GM19193 (cell line): ENCODE measurements around the gene SH3BP2.

Experiments
- POLR2A ChIP-seq: IDR thresholded peaks from 4 replicates; pipeline ENCODE4 v1.6.1; 2011; ENCODE audit not compliant: insufficient read depth, insufficient read length; ENCODE audit errors: extremely low read depth

The SH3BP2 gene

GRCh38 chr4:2827071-2827873 lies 34.4 kb downstream of the SH3BP2 start:
- no peak for TF ChIP-seq POLR2A

DNA sequence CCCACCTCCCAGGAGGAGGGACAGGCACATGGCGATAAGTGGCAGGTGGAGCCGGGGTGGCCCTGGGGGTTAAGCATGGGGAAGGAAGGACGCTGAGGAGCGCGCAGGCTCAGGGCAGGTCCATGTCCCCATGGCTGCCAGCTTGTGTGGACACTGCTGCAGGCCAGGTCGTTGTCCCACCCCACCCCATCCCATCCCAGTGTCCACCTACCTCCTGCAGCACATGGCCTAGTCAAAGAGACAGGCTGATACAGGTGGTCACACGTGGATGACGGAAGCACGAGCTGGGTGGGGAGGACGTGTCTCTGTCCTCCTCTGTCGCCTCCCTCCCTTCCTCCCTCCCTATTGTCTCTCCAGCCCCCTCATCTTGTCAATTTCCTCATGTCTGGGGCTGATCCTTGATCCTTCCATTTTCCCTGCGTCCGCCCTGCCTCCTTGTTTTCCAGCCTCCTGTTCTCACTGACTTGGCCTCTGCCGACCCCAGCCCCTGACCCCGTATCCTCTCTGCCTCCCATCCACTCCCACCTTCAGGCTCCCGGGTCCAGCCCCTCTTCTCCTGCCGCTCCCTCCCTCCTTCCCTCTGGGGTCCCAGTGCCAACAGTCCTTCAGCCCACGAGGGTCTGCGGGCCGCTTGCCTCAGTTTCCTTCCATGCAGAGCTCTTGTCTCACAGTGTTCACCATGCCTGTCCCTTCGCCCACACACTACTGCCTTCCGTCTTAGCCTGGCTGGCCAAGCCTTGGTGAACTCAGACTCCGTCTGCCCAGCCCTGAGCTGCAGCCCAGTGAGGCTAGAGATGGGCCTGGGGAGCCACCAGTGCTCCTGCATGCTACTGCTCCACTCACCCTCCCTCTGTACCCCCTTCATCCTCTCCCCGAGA lies 35.2 kb downstream of the SH3BP2 start:
- no peak for TF ChIP-seq POLR2A

DNA sequence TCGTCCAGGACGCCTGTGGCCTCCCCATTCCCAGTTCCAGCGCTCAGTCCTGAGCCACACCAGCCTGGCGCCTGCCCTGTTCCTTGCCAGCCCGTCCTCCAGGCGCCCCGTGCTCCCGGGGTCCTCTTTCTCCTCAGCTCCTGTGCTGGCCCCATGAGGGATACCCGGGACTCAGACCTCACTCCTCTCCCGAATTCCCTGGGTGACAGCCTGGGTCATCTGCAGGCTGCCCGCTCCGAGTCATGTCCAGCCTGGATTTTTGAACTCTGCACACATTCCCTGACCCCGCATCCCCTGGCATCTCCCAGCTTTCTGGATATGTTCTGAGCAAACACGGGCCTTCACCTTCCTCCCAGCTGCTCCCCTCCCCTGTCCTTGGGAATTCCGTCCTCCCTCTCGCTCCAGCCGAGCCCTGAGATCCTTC lies 35.9 kb downstream of the SH3BP2 start:
- TF ChIP-seq POLR2A: no peak

DNA sequence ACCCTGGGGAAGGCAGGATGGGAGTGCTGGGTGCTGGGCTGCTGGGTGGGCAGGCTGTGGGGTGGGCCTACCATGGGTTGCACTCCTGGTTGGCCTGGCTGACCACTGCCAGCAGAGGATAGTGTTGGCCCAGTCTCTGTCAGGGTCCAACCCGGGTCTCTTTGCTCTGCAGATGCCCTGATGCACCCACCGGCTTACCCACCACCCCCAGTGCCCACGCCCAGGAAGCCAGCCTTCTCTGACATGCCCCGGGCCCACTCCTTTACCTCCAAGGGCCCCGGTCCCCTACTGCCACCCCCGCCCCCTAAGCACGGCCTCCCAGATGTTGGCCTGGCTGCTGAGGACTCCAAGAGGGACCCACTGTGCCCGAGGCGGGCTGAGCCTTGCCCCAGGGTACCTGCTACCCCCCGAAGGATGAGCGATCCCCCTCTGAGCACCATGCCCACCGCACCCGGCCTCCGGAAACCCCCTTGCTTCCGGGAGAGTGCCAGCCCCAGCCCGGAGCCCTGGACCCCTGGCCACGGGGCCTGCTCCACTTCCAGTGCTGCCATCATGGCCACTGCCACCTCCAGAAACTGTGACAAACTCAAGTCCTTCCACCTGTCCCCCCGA lies 36.5 kb downstream of the SH3BP2 start:
- no peak for TF ChIP-seq POLR2A

- no peak for TF ChIP-seq POLR2A
These were observed 37.1 kb downstream of the SH3BP2 start for GRCh38 chr4:2829933-2830451.

DNA sequence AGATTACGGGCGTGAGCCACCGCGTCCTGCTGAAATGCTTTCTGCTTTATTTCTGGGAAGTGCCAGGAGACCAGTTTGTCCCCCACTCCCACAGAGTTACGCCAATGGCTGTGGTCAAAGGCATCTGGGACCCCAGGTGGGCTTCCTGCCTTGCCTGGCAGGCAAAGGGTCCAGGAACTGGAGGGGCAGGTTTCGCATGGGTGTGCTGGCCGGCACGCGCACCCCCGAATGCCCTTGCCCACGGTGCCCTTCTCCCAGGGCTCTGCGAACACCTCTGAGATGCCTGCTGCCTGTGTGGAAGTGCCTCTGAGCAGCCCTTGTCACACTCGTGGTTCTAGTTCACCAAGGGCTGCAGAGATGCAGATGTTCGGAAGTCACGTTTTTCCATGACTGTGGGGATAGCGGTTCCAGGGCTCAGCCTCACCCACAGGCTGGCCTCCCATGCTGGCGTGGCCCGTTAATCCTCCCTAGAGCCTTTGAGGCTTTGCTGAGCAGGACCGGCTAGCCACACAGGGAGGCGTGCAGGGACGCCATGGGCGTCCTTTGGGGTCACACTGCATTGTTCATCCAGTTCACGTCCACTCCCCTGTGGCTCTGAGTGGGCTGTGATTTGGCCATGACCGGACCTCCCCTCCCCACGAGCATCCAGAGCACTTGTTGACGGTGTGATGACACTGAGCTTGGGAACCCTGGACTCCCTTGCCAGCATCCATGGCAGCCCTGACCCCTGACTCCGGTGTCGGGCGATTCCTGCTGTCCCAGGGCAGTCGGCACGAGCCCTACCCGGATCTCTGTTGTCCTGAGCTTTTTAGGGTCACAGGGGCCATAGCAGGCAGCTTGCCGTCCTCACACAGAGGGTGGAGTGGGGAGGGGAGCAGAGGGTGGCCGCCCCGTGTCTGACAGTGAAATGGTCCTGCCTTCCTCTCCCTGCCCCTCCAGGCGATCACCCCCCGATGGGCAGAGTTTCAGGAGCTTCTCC lies 38.0 kb downstream of the SH3BP2 start:
- TF ChIP-seq POLR2A: no peak

GRCh38 chr4:2831611-2832308 lies 38.9 kb downstream of the SH3BP2 start:
- no peak for TF ChIP-seq POLR2A

DNA sequence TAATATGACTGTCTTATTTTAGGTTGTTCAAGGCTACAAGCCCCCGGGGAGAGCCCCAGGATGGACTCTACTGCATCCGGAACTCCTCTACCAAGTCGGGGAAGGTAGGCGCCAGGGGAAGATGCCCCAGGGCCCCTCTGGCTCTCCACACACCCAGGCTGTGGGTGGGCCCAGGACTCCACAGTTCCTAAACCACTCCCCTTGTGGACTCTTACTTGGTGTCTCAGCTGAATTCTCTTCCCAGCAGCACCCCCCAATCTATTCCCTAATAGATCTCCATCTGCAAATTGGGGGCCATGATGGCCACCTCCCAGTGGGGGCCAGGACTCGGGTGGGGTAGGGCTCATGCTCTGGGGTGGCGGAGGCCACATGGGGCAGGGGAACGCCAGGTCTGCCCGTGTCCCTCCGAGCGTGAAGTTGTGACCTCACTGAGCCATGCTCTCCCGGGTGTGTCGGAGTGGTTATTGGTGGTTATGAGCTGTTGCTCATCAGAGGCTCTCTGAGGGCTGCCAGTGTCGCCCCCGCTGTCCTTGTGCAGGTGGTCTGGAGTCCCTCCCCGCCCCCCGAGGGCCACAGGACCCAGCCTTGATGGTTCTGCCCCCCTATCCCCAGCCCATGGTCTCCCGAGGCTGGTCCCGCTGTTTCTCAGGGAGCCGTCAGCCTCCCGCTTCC lies 39.6 kb downstream of the SH3BP2 start:
- no peak for TF ChIP-seq POLR2A

DNA sequence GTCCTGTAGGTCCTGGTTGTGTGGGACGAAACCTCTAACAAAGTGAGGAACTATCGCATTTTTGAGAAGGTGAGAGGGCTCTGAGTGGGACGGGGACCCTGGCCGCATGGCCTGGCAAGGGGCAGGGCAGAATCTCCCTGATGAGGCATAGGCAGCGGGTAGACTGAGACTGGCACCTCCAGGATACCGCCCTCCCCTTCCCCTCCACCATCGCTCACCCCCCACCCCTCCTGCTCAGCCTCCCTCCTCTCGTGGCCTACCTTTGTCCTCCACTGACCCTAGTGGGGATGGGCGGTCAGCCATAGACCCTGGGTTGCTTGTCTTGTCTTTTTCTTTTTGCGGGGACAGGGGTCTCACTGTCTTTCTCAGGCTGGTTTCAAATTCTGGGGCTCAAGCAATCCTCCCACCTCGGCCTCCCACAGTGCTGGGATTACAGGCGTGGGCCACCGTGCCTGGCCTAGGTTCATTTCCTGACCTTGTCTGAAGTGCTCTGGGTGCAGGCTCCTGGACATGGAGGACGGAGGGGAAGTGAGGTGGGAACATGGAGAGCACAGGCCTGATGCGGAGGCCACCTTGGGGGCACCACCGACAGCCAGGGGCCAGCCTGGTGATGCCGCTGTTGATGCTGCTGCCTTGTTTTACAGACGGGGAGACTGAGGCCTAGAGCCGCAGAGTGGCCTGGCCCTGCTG lies 40.2 kb downstream of the SH3BP2 start:
- no peak for TF ChIP-seq POLR2A

DNA sequence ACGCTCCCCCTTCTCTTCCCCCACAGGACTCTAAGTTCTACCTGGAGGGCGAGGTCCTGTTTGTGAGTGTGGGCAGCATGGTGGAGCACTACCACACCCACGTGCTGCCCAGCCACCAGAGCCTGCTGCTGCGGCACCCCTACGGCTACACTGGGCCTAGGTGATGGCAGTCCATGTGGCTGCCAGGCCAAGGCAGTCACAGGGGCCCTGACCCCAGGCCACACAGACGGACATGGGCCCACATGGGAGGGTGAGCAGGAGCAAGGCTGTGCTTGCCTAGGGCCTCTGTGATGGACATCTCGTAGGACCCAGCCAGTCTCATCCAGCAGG lies 40.8 kb downstream of the SH3BP2 start:
- no peak for TF ChIP-seq POLR2A

GRCh38 chr4:2834001-2834921 lies 41.4 kb downstream of the SH3BP2 start:
- no peak for TF ChIP-seq POLR2A

GRCh38 chr4:2835978-2836377 lies 43.1 kb downstream of the SH3BP2 start:
- TF ChIP-seq POLR2A: no peak

GRCh38 chr4:2836391-2836859 lies 43.5 kb downstream of the SH3BP2 start:
- no peak for TF ChIP-seq POLR2A
